Upper lobe of right lung (tissue), 1 donor: ENCODE data around the gene NCLN. TPM values are rescaled to one million over a fixed set of nuclear protein-coding genes. Genes with fewer than 3 reads are reported as not detected.

Experiments
- ATAC-seq: fragments of 200-7000 bp; cut with Tn5 transposase; one replicate; pipeline ENCODE4 v1.9.1; 2020; ENCODE audit warnings: mild to moderate bottlenecking, moderate library complexity
- DNase-seq: peaks from one replicate; pipeline ENCODE4 v3.0.0-alpha.2; 2020
- H3K27ac ChIP-seq: fragments of 200-600 bp; one replicate; pipeline ENCODE4 v1.8.0; 2022
- H3K27me3 ChIP-seq: fragments of 200-600 bp; one replicate; pipeline ENCODE4 v1.8.0; 2022; ENCODE audit warnings: mild to moderate bottlenecking
- H3K36me3 ChIP-seq: fragments of 200-600 bp; one replicate; pipeline ENCODE4 v1.8.0; 2022
- H3K4me1 ChIP-seq: fragments of 200-600 bp; one replicate; pipeline ENCODE4 v1.8.0; 2022
- H3K4me3 ChIP-seq: fragments of 200-600 bp; one replicate; pipeline ENCODE4 v1.8.0; 2022; ENCODE audit warnings: mild to moderate bottlenecking
- H3K9me3 ChIP-seq: fragments of 200-600 bp; one replicate; pipeline ENCODE4 v1.8.0; 2022
- CTCF ChIP-seq: fragments of 200-600 bp; IDR thresholded peaks from one replicate; pipeline ENCODE4 v1.8.0; 2022; ENCODE audit warnings: antibody characterized with exemption
- intact Hi-C: fragments of 100-400 bp; cut with DNase I; formaldehyde crosslinking; loops from one replicate; pipeline ENCODE4 v1.11.0; 2022
- total RNA-seq: library from RNA; stranded (reverse); fragmentation: NEBNext Ultra II Directional; extraction: Animal tissue kit (Norgen Biotek cat#: 25700); gene quantifications from one replicate; pipeline ENCODE4 v1.2.1, GENCODE V29; 2021
- donor health status: DM: no; HTN: yes; CAD: no; lungs with severe emphysema.

The NCLN gene
- total RNA-seq, 1 donor from 2014 or later, result 71.4 TPM

- intact Hi-C loops, result no loop called here
- Histone ChIP-seq H3K9me3 (no peaks in the 10 kb centered on the region), H3K36me3 (no peaks in the 10 kb centered on the region), H3K4me1 (peaks cover 27% of the 10 kb centered on the region), H3K27ac (no peak overlapping the region), H3K27me3 (no peaks in the 10 kb centered on the region), H3K4me3 (no peak overlapping the region)
- ATAC-seq (no peak), DNase-seq (no peak)
- TF ChIP-seq CTCF, result no peak
Observed at GRCh38 chr19:3187662-3188511, 2.2 kb downstream of the NCLN start.

GRCh38 chr19:3188627-3189596 is 3.2 kb downstream of the NCLN start:
- Histone ChIP-seq H3K27ac (no peak overlapping the region), H3K9me3 (no peaks in the 10 kb centered on the region), H3K27me3 (no peaks in the 10 kb centered on the region), H3K4me1 (peaks cover 27% of the 10 kb centered on the region), H3K4me3 (no peak overlapping the region), H3K36me3 (no peaks in the 10 kb centered on the region)
- peak; percentile 73 for DNase-seq
- TF ChIP-seq CTCF, result no peak
- ATAC-seq, result no peak
- intact Hi-C loops, result no loop called here

GRCh38 chr19:3189702-3190469 is 4.2 kb downstream of the NCLN start:
- Histone ChIP-seq H3K4me3 (no peak overlapping the region), H3K27ac (no peak overlapping the region), H3K4me1 (peaks cover 22% of the 10 kb centered on the region), H3K36me3 (no peaks in the 10 kb centered on the region), H3K9me3 (no peaks in the 10 kb centered on the region), H3K27me3 (no peaks in the 10 kb centered on the region)
- DNase-seq (no peak), ATAC-seq (no peak)
- intact Hi-C loops, result no loop called here
- no peak for TF ChIP-seq CTCF

GRCh38 chr19:3190470-3190770 is 4.7 kb downstream of the NCLN start:
- H3K9me3 ChIP-seq, result no peaks in the 10 kb centered on the region
- H3K4me3 ChIP-seq, result no peak overlapping the region
- intact Hi-C loops, result no loop called here
- ATAC-seq (no peak), DNase-seq (no peak)
- no peak for TF ChIP-seq CTCF
- no peaks in the 10 kb centered on the region for H3K27me3 ChIP-seq
- peaks cover 19% of the 10 kb centered on the region for H3K4me1 ChIP-seq
- no peak overlapping the region for H3K27ac ChIP-seq
- H3K36me3 ChIP-seq, result no peaks in the 10 kb centered on the region
